ENCODE results near the gene TMC4. TPM values are rescaled to one million over a fixed set of nuclear protein-coding genes. Genes with fewer than 3 reads are reported as not detected.
"Not testable (repeated sequence)": the region's sequence is repeated elsewhere in the genome, so short reads cannot be mapped to it uniquely, and the experiment has no call there.

The TMC4 gene
- total and polyA plus RNA-seq, 2 experiments from 2014 or later = 0.74 to 3.4 TPM

GRCh38 chr19:54197121-54197520, 24.2 kb upstream of the TMC4 start:
- DNase-seq (ENCODE audit: low read depth in 1 of 2, low spot score in 1 of 2) = no peak
- Histone ChIP-seq H3K4me3 (no peak overlapping the region), H3K36me3 (peaks cover 20% of the 10 kb centered on the region), H3K4me1 (ENCODE audit: low read depth) (peaks cover 11% of the 10 kb centered on the region), H3K27ac (no peak overlapping the region), H3K27me3 (no peaks in the 10 kb centered on the region), H3K9me3 (ENCODE audit: low read depth) (no peaks in the 10 kb centered on the region)
- TF ChIP-seq, protein P1, sequence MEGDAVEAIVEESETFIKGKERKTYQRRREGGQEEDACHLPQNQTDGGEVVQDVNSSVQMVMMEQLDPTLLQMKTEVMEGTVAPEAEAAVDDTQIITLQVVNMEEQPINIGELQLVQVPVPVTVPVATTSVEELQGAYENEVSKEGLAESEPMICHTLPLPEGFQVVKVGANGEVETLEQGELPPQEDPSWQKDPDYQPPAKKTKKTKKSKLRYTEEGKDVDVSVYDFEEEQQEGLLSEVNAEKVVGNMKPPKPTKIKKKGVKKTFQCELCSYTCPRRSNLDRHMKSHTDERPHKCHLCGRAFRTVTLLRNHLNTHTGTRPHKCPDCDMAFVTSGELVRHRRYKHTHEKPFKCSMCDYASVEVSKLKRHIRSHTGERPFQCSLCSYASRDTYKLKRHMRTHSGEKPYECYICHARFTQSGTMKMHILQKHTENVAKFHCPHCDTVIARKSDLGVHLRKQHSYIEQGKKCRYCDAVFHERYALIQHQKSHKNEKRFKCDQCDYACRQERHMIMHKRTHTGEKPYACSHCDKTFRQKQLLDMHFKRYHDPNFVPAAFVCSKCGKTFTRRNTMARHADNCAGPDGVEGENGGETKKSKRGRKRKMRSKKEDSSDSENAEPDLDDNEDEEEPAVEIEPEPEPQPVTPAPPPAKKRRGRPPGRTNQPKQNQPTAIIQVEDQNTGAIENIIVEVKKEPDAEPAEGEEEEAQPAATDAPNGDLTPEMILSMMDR (IDR thresholded peaks at IDR 0.05; ENCODE audit: low read depth, low read length) = no peak

DNA sequence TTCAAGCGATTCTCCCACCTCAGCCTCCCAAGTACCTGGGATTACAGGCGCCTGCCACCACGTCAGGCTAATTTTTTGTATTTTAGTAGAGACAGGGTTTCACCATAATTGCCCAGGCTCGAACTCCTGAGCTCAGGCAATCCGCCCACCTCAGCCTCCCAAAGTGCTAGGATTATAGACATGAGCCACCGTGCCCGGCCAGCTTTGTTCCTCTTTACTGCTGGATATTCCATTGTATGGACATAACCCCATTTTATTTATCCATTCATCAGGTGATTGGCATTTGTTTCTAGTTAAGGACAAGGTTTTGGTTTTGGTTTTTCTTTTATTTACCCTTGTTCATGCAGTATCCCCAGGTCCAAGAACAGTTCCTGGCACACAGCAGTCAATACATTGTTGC, 23.6 kb upstream of the TMC4 start:
- Histone ChIP-seq H3K4me3 (no peak overlapping the region), H3K27ac (no peak overlapping the region), H3K9me3 (ENCODE audit: low read depth) (no peaks in the 10 kb centered on the region), H3K4me1 (ENCODE audit: low read depth) (peaks cover 8% of the 10 kb centered on the region), H3K27me3 (no peaks in the 10 kb centered on the region), H3K36me3 (peaks cover 14% of the 10 kb centered on the region)
- TF ChIP-seq, protein P1 (IDR thresholded peaks at IDR 0.05; ENCODE audit: low read depth, low read length) = no peak
- no peak for DNase-seq (ENCODE audit: low read depth in 1 of 2, low spot score in 1 of 2)

GRCh38 chr19:54194463-54194862, 21.5 kb upstream of the TMC4 start:
- not testable (repeated sequence) for H3K27me3 ChIP-seq; H3K9me3 ChIP-seq (ENCODE audit: low read depth); H3K4me3 ChIP-seq; DNase-seq (ENCODE audit: low read depth in 1 of 2, low spot score in 1 of 2); H3K27ac ChIP-seq; H3K4me1 ChIP-seq (ENCODE audit: low read depth)
- H3K36me3 ChIP-seq = peaks cover 13% of the 10 kb centered on the region

DNA sequence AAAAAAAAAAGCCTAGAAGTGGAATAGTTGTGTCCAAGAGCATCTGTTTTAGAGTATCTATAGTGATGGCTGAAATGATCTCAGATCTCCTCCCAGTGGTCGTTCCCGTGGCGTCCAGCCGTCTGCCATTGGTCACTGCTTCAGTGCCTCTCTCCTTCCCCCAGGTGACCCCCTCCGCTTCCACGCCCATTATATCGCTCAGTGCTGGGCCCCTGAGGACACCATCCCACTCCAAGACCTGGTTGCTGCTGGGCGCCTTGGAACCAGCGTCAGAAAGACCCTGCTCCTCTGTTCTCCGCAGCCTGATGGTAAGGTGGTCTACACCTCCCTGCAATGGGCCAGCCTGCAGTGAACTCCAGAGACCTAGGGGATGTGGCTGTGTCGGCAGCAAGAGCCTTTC, 20.1 kb upstream of the TMC4 start:
- no peaks in the 10 kb centered on the region for H3K9me3 ChIP-seq (ENCODE audit: low read depth)
- no peak overlapping the region for H3K4me3 ChIP-seq
- peaks cover 13% of the 10 kb centered on the region for H3K36me3 ChIP-seq
- no peak overlapping the region for H3K27ac ChIP-seq
- DNase-seq (ENCODE audit: low read depth in 1 of 2, low spot score in 1 of 2) = no peak
- TF ChIP-seq, protein P1 (IDR thresholded peaks at IDR 0.05; ENCODE audit: low read depth, low read length) = no peak
- peaks cover 10% of the 10 kb centered on the region for H3K4me1 ChIP-seq (ENCODE audit: low read depth)
- no peaks in the 10 kb centered on the region for H3K27me3 ChIP-seq

DNA sequence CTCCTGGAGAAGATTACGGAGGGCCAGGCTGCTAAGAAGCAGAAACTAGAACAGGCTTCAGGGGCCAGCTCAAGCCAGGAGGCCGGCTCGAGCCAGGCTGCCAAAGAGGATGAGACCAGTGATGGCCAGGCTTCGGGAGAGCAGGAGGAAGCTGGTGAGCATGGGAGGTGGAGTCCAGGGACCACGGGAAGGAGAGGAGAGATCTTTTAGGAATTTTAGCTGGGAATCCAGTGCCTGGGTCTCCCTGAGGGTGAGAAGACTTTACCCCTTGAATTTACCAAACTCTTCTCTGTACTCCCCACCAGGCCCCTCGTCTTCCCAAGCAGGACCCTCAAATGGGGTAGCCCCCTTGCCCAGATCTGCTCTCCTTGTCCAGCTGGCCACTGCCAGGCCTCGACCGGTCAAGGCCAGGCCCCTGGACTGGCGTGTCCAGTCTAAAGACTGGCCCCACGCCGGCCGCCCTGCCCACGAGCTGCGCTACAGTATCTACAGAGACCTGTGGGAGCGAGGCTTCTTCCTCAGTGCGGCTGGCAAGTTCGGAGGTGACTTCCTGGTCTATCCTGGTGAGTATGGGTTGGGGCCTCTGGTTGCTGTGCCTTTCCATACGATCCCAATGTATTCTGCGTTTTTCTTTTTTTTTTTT, 19.0 kb upstream of the TMC4 start:
- no peaks in the 10 kb centered on the region for H3K9me3 ChIP-seq (ENCODE audit: low read depth)
- H3K4me1 ChIP-seq (ENCODE audit: low read depth) = peaks cover 11% of the 10 kb centered on the region
- TF ChIP-seq, protein P1 (IDR thresholded peaks at IDR 0.05; ENCODE audit: low read depth, low read length) = no peak
- peaks cover 13% of the 10 kb centered on the region for H3K36me3 ChIP-seq
- peak overlapping the region; percentile 98 for H3K27ac ChIP-seq
- no peak for DNase-seq (ENCODE audit: low read depth in 1 of 2, low spot score in 1 of 2)
- no peaks in the 10 kb centered on the region for H3K27me3 ChIP-seq
- H3K4me3 ChIP-seq = peak overlapping the region; percentile 62

- Histone ChIP-seq H3K27me3 (no peaks in the 10 kb centered on the region), H3K9me3 (ENCODE audit: low read depth) (no peaks in the 10 kb centered on the region), H3K4me1 (ENCODE audit: low read depth) (peaks cover 11% of the 10 kb centered on the region), H3K27ac (peak within 1 kb of the TSS; percentile 98), H3K36me3 (peaks cover 13% of the 10 kb centered on the region), H3K4me3 (peak within 1 kb of the TSS; percentile 62)
- DNase-seq (ENCODE audit: low read depth in 1 of 2, low spot score in 1 of 2) = peak; percentile 91 to 93
- TF ChIP-seq, protein P1 (IDR thresholded peaks at IDR 0.05; ENCODE audit: low read depth, low read length) = no peak
These were observed 18.3 kb upstream of the TMC4 start, which contains the start of gene TSEN34 for GRCh38 chr19:54191011-54191810. Gene TSEN34 (plus strand): TSS chr19:54191308. CDS start chr19:54191365, 57 bp downstream.
